ENCODE results near the gene FAT1.

Gene FAT1

GRCh38 chr4:186698525-186698924, 25.1 kb downstream of the FAT1 start:
- no peak for TF ChIP-seq MYC (IDR thresholded peaks at IDR 0.05; ENCODE audit: low read depth, low read length)
- TF ChIP-seq MAX (IDR thresholded peaks at IDR 0.05; ENCODE audit: low read depth, low read length): no peak
- TF ChIP-seq POLR2A (IDR thresholded peaks at IDR 0.05; ENCODE audit: extremely low read depth, insufficient read length): no peak
- no peak for TF ChIP-seq CTCF (IDR thresholded peaks at IDR 0.05; ENCODE audit: low read depth, low read length)

GRCh38 chr4:186698028-186698427, 25.6 kb downstream of the FAT1 start:
- no peak overlapping the region for H3K4me3 ChIP-seq (ENCODE audit: low read depth, low read length)
- DNase-seq (ENCODE audit: low read depth): no peak
- TF ChIP-seq CTCF (IDR thresholded peaks at IDR 0.05; ENCODE audit: low read depth, low read length) (no peak), MYC (IDR thresholded peaks at IDR 0.05; ENCODE audit: low read depth, low read length) (no peak)

More at GRCh38 chr4:186698525-186698924, 25.1 kb downstream of the FAT1 start:
- H3K4me3 ChIP-seq (ENCODE audit: low read depth, low read length): no peak overlapping the region
- no peak for DNase-seq (ENCODE audit: low read depth)

- TF ChIP-seq CTCF (IDR thresholded peaks at IDR 0.05; ENCODE audit: low read depth, low read length) (no peak), MYC (IDR thresholded peaks at IDR 0.05; ENCODE audit: low read depth, low read length) (no peak), MAX (IDR thresholded peaks at IDR 0.05; ENCODE audit: low read depth, low read length) (no peak), POLR2A (IDR thresholded peaks at IDR 0.05; ENCODE audit: extremely low read depth, insufficient read length) (no peak)
- no peak for DNase-seq (ENCODE audit: low read depth)
- no peak overlapping the region for H3K4me3 ChIP-seq (ENCODE audit: low read depth, low read length)
Observed at GRCh38 chr4:186695392-186695791, 28.3 kb downstream of the FAT1 start.

- no peak overlapping the region for H3K4me3 ChIP-seq (ENCODE audit: low read depth, low read length)
- TF ChIP-seq MAX (IDR thresholded peaks at IDR 0.05; ENCODE audit: low read depth, low read length) (no peak), MYC (IDR thresholded peaks at IDR 0.05; ENCODE audit: low read depth, low read length) (no peak), CTCF (IDR thresholded peaks at IDR 0.05; ENCODE audit: low read depth, low read length) (no peak), POLR2A (IDR thresholded peaks at IDR 0.05; ENCODE audit: extremely low read depth, insufficient read length) (no peak)
- DNase-seq (ENCODE audit: low read depth): no peak
Observed at GRCh38 chr4:186693894-186694293, 29.8 kb downstream of the FAT1 start.

- H3K4me3 ChIP-seq (ENCODE audit: low read depth, low read length): no peak overlapping the region
- TF ChIP-seq POLR2A (IDR thresholded peaks at IDR 0.05; ENCODE audit: extremely low read depth, insufficient read length) (no peak), MYC (IDR thresholded peaks at IDR 0.05; ENCODE audit: low read depth, low read length) (no peak), CTCF (IDR thresholded peaks at IDR 0.05; ENCODE audit: low read depth, low read length) (no peak), MAX (IDR thresholded peaks at IDR 0.05; ENCODE audit: low read depth, low read length) (no peak)
- no peak for DNase-seq (ENCODE audit: low read depth)
Observed at GRCh38 chr4:186693159-186693815, 30.4 kb downstream of the FAT1 start.

GRCh38 chr4:186691396-186691795, 32.3 kb downstream of the FAT1 start:
- no peak for DNase-seq (ENCODE audit: low read depth)
- TF ChIP-seq MAX (IDR thresholded peaks at IDR 0.05; ENCODE audit: low read depth, low read length) (no peak), POLR2A (IDR thresholded peaks at IDR 0.05; ENCODE audit: extremely low read depth, insufficient read length) (no peak), MYC (IDR thresholded peaks at IDR 0.05; ENCODE audit: low read depth, low read length) (no peak), CTCF (IDR thresholded peaks at IDR 0.05; ENCODE audit: low read depth, low read length) (no peak)
- no peak overlapping the region for H3K4me3 ChIP-seq (ENCODE audit: low read depth, low read length)

Data from NB4 (cell line).